GM21786 (cell line): ENCODE measurements around the gene ADAD2.

Experiments used
- ATAC-seq: cut with Tn5 transposase; IDR thresholded peaks from one replicate; pipeline ENCODE4 v1.9.1; 2021; ENCODE audit not compliant: unreplicated experiment

ADAD2 gene

DNA sequence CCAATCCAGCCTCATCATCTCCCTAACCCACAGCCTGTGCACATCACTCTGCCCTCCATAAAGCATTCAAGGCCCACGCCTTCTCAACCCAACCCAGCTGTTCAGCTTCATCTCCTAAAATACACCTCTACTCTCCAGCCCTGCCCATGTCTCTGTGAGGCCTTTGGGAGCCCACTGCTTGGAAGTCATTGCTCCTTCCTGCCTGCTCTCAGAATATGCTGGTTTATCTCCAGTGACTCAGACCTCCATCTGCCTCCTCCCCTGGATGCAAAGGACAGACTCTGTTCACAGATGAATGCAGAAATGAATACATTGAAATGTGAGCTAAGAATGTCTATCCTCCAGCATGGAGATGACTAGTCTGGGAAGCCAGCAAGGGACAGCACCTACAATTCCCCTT, 29.9 kb downstream of the ADAD2 start:
- ATAC-seq: no peak

DNA sequence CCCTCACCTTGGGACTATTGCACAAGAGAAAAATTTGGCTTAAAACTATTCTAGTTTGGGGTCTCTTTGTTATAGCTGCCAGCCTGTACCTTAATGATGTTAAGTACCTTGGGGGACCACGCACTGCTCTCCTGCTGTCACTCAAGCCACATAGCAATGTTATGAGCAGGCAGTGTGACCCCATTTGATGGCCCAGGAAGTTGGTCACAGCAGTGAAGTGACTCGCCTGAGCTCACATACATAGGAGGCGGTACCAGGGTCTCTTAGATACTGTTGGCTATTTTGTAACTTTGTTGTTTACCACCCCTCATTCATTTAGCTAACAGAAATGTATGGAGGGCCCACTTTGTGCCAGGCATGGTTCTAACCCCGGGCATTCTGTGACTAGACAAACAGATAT, 32.5 kb downstream of the ADAD2 start:
- ATAC-seq: no peak

DNA sequence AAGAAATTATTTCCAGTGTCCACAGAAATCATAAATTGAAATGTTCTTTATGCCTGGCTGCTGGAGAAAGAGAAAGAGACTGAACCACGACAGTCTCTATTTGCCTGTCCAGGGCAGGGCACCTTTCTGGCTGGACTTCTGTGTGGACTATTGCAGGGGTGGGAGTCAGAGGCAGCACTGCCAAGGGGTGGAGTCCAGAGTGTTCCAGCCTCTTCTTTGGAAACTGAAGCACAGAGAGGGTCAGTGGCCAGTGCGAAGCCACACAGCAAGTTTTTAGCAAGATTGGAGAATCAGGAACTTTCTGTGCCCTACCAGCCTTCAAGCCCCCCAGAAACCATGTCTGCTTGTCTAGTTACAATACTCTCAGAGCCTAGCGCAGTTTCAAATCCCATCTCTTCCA, 33.6 kb downstream of the ADAD2 start:
- no peak for ATAC-seq

- no peak for ATAC-seq
These were observed 34.2 kb downstream of the ADAD2 start for GRCh38 chr16:84225126-84225525.

GRCh38 chr16:84225571-84225970, 34.6 kb downstream of the ADAD2 start:
- no peak for ATAC-seq

GRCh38 chr16:84226026-84226425, 35.1 kb downstream of the ADAD2 start:
- no peak for ATAC-seq

GRCh38 chr16:84227548-84227947, 36.6 kb downstream of the ADAD2 start:
- ATAC-seq: no peak

- no peak for ATAC-seq
These were observed 37.4 kb downstream of the ADAD2 start for GRCh38 chr16:84228256-84228838.

DNA sequence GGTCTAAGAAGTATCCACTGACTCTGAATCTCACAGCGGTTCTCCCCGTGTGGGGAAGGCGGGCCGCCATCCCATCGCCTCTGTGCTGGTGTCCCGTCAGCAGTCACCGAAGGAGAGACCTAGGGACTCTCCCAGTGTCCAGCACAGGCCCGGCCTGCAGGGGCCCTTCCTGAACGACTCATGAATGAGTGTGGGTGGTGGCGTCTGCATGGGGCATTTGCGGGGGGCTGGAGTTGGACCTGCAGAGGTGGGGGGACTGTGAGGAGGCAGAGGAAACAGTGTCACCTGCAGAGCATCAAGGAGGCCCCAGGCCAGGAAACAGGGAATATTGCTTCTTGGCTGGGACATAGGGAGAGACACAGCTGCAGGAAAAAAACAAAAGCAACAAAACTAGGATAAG, 38.5 kb downstream of the ADAD2 start:
- no peak for ATAC-seq

DNA sequence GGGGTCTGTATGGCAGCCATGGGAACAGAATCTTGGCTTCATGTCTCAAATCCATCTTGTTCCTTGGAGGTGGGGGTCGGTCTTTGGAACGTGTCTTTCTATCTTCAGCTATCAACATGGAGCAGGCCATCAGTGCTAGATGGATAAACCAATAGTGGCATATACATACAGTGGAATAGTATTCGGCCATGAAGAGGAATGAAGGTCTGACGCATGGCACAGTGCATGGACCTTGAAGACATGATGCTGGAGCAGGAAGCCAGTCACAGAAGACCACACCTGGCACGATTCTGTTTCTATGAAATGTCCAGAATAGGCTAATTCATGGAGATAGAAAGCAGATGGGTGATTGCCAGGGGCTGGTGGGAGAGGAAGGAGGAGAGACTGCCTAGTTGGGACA, 41.1 kb downstream of the ADAD2 start:
- no peak for ATAC-seq

GRCh38 chr16:84232969-84233368, 42.0 kb downstream of the ADAD2 start:
- ATAC-seq: no peak

GRCh38 chr16:84233748-84234147, 42.8 kb downstream of the ADAD2 start:
- ATAC-seq: no peak

DNA sequence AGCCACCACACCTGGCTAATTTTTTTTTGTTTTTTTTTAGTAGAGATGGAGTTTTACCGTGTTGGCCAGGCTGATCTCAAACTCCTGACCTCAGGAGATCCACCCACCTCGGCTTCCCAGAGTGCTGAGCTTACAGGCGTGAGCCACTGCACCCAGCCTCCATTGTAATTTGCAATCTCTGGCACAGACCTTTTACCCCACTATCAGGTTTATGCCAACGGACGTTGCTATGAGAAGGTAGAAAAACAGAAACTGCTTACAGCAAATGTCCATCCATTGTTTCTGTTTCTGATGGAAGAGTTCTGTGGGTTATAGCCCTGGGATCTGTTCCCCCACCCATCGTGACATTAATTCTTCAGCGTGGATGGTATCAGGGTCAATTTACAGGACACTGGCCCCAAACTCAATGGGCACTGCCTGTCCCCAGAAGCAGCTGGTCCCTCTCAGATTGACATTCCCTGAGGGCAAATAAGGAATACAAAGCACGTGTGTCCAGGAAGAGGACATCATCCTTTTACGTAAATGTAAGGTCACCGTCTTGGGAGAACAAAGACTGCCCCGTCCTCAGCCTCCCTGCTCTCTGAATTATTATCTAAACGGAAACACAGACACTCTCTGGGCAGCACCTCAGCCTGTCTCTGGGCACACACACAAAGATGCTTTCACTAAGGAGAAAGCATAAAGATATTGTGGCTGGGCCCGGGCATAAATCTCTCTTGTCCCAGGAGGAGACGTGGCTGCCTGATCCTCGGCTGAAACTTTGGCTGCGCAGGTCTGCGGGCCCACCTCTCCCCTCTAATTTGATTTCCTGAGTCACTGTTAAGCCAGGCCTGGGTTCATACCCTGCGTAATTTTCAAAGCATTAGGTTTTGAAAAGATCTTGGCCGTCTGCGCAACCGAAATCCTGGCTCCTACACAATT, 43.6 kb downstream of the ADAD2 start:
- ATAC-seq: no peak

DNA sequence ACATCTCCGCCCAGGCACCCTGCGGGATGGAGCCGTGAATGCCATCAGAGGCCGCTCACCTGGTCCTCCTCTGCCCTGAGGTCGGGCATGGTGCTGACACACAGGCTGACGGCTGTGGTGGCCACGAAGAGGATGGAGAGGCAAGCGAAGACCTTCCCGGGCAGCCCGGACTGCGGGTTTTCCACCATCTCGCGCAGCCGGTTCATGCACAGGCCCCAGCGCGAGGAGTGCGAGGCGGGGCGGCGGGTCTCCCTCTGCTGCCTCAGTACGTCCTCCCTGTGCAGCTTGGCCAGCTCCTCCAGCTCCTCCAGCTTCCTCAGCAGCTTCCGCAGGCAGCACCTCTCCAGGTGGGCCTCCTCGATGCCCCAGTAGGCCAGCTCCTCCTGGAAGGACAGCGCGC, 45.7 kb downstream of the ADAD2 start:
- ATAC-seq: no peak

GRCh38 chr16:84237994-84238750, 47.2 kb downstream of the ADAD2 start:
- ATAC-seq: no peak

DNA sequence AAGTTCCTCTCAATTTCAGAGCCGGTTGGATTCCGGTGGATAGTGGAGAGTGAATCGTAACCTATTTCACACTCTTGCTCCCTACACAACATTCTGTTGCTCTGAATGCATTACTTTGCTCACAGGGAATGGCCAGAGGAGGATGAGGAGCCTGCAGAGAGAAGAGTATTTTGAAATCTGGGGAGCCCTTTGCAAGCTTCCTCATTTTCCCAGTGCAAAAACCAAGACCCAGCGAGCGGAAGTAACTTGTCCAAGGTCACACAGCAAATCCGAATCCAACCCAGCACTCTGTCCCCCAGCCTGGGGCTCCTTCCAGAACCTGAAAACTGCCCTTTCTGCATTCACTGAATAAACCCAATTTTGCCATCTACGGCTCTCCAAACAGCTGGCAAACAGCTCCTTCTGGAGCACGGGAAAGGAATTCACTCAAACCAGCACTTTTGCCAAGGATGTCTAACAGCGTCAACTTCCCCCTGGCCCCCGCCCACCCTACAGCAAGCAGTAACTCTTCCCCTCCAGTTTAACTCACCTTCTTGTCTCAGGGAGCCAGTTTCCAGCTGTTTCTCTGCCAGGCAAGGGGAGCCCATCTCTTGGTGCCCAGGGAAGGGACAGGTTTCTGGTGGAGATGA, 48.3 kb downstream of the ADAD2 start:
- ATAC-seq: no peak

DNA sequence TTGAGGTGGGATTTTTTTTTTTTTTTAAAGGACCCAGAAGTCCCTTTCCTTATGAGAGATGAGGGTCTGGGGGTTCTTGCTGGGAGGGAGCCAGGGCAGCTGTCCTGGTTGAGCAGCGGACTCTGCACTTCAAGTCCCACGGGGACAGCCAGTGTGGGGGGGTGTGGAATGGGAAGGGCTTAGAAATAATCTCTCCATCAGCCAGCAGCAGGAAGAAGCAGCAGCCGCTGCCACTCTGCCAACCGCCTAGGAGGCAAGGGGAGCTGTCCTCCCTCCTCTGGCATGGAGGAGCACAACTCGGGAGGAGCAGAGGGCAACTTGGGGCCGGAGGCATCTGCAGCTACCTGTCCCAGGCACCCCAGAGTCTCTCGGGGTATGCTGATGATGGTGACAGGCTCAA, 49.0 kb downstream of the ADAD2 start, which contains the start of gene KCNG4:
Gene KCNG4 (minus strand): TSS at position 104 of the 400 bp plus-strand sequence. CDS start 2,527 bp downstream, outside the sequence.
- ATAC-seq: no peak

- no peak for ATAC-seq
These were observed 49.5 kb downstream of the ADAD2 start for GRCh38 chr16:84240455-84240854.

GRCh38 chr16:84241778-84242177, 50.8 kb downstream of the ADAD2 start:
- no peak for ATAC-seq

GRCh38 chr16:84242839-84243238, 51.9 kb downstream of the ADAD2 start:
- ATAC-seq: no peak

DNA sequence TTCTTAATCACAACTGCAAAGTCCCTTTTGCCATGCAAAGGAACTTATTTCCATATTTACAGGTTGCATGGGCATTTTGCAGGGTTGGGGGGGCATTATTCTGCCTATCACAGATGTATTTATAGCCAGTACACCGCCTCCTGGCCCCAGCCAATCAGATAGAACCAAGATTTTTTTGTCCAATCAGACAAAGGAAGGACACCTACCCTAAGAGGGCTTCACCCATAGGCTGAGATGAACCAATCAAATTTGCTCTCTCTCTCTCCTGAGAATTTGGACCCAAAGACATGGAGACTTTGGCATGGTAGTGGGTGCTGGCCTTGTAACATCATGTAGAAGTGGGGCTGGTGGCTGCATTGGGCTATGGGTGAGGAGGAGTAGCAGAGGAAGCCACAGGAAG, 52.8 kb downstream of the ADAD2 start:
- no peak for ATAC-seq
